Measurements from ENCODE around the gene ORMDL3. TPM values are rescaled to one million over a fixed set of nuclear protein-coding genes. Genes with fewer than 3 reads are reported as not detected.

Gene ORMDL3
- total RNA-seq: 59.4 and 60.5 TPM in 2 replicates
- long read RNA-seq, transcript ORMDL3-201 (4 exons, 2,111 nt): major isoform, 12 of 15 reads
- long read RNA-seq, partial matches to known transcripts: 0 of 15 reads
- long read RNA-seq, other reads (novel, unspliced or antisense): 1 of 15 reads

GRCh38 chr17:39927101-39927928 is at the start of gene ORMDL3, which contains the start of gene LRRC3C:
Gene ORMDL3, minus strand, starts transcription at chr17:39927601. Its CDS starts 3,398 bp downstream, at chr17:39924203.
Gene LRRC3C, plus strand, starts transcription at chr17:39927732. Its CDS starts 13,792 bp downstream, at chr17:39941524.
- Mint-ChIP-seq H3K4me3 (ENCODE audit: unreplicated experiment) (peak within 1 kb of the TSS; percentile 82), H3K4me1 (ENCODE audit: unreplicated experiment) (peaks cover 52% of the 10 kb centered on the region), H3K36me3 (ENCODE audit: unreplicated experiment) (peaks cover 2% of the 10 kb centered on the region), H3K9me3 (ENCODE audit: unreplicated experiment) (no peaks in the 10 kb centered on the region), H3K27ac (ENCODE audit: unreplicated experiment) (peak within 1 kb of the TSS; percentile 87), H3K27me3 (ENCODE audit: unreplicated experiment) (no peaks in the 10 kb centered on the region)
- DNase-seq (ENCODE audit: extremely low spot score, unreplicated experiment): peak; percentile 98
- TF ChIP-seq CTCF (IDR thresholded peaks at IDR 0.05): no peak

GRCh38 chr17:39975801-39976200 is 48.4 kb upstream of the ORMDL3 start:
- no peaks in the 10 kb centered on the region for H3K36me3 Mint-ChIP-seq (ENCODE audit: unreplicated experiment)

GRCh38 chr17:39974433-39974832 is 47.0 kb upstream of the ORMDL3 start:
- Mint-ChIP-seq H3K9me3 (ENCODE audit: unreplicated experiment) (no peaks in the 10 kb centered on the region), H3K4me1 (ENCODE audit: unreplicated experiment) (peaks cover 10% of the 10 kb centered on the region), H3K36me3 (ENCODE audit: unreplicated experiment) (no peaks in the 10 kb centered on the region), H3K27ac (ENCODE audit: unreplicated experiment) (no peak overlapping the region), H3K27me3 (ENCODE audit: unreplicated experiment) (peaks cover 49% of the 10 kb centered on the region), H3K4me3 (ENCODE audit: unreplicated experiment) (no peak overlapping the region)
- no peak for DNase-seq (ENCODE audit: extremely low spot score, unreplicated experiment)
- TF ChIP-seq CTCF (IDR thresholded peaks at IDR 0.05): no peak

More at GRCh38 chr17:39975801-39976200, 48.4 kb upstream of the ORMDL3 start:
- Mint-ChIP-seq H3K4me1 (ENCODE audit: unreplicated experiment) (peaks cover 16% of the 10 kb centered on the region), H3K27me3 (ENCODE audit: unreplicated experiment) (peaks cover 37% of the 10 kb centered on the region), H3K9me3 (ENCODE audit: unreplicated experiment) (no peaks in the 10 kb centered on the region), H3K4me3 (ENCODE audit: unreplicated experiment) (no peak overlapping the region), H3K27ac (ENCODE audit: unreplicated experiment) (no peak overlapping the region)
- TF ChIP-seq CTCF (IDR thresholded peaks at IDR 0.05): no peak
- no peak for DNase-seq (ENCODE audit: extremely low spot score, unreplicated experiment)

GRCh38 chr17:39973496-39973895 is 46.1 kb upstream of the ORMDL3 start:
- H3K4me1 Mint-ChIP-seq (ENCODE audit: unreplicated experiment): peaks cover 6% of the 10 kb centered on the region
- peaks cover 57% of the 10 kb centered on the region for H3K27me3 Mint-ChIP-seq (ENCODE audit: unreplicated experiment)
- no peaks in the 10 kb centered on the region for H3K36me3 Mint-ChIP-seq (ENCODE audit: unreplicated experiment)
- no peak overlapping the region for H3K4me3 Mint-ChIP-seq (ENCODE audit: unreplicated experiment)
- no peak for TF ChIP-seq CTCF (IDR thresholded peaks at IDR 0.05)
- no peak overlapping the region for H3K27ac Mint-ChIP-seq (ENCODE audit: unreplicated experiment)
- no peak for DNase-seq (ENCODE audit: extremely low spot score, unreplicated experiment)
- no peaks in the 10 kb centered on the region for H3K9me3 Mint-ChIP-seq (ENCODE audit: unreplicated experiment)

GRCh38 chr17:39972271-39972670 is 44.9 kb upstream of the ORMDL3 start:
- Mint-ChIP-seq H3K27ac (ENCODE audit: unreplicated experiment) (peak overlapping the region; percentile 58), H3K4me3 (ENCODE audit: unreplicated experiment) (no peak overlapping the region), H3K9me3 (ENCODE audit: unreplicated experiment) (no peaks in the 10 kb centered on the region), H3K4me1 (ENCODE audit: unreplicated experiment) (peaks cover 6% of the 10 kb centered on the region), H3K36me3 (ENCODE audit: unreplicated experiment) (no peaks in the 10 kb centered on the region), H3K27me3 (ENCODE audit: unreplicated experiment) (peaks cover 61% of the 10 kb centered on the region)
- TF ChIP-seq CTCF (IDR thresholded peaks at IDR 0.05): no peak
- DNase-seq (ENCODE audit: extremely low spot score, unreplicated experiment): no peak

Data from osteocyte (in vitro differentiated cells).